HepG2 (cell line): ENCODE measurements around the gene UCP3. TPM values are rescaled to one million over a fixed set of nuclear protein-coding genes. Genes with fewer than 3 reads are reported as not detected.

Source experiments
- ATAC-seq: fragments of 200-7000 bp; cut with Tn5 transposase; 3 replicates; pipeline ENCODE4 v1.9.1; 2020; ENCODE audit warnings: mild to moderate bottlenecking, moderate library complexity
- BruUV-seq: library from RNA; stranded (reverse); fragments of 400-500 nt; replicated peaks from 2 replicates; lab custom pipeline; 2021; lab: Mats Ljungman, UMichigan
- CTCF ChIA-PET: fragments of 300-600 bp; formaldehyde crosslinking; extraction: SDS; loops from one replicate; lab custom pipeline; 2021; ENCODE audit warnings: low total read pairs, inconsistent platforms, low intra/inter-chr PET ratio; lab: Yijun Ruan, JAX
- POLR2A ChIA-PET: fragments of 350-600 bp; sonication (Branson Sonifier 250); formaldehyde crosslinking; loops from one replicate; lab custom pipeline; 2020; ENCODE audit warnings: antibody characterized with exemption, inconsistent platforms; lab: Yijun Ruan, JAX
- DNase-seq: peaks from one replicate; pipeline ENCODE4 v3.0.0-alpha.2; 2015; ENCODE audit warnings: low spot score
- FAIRE-seq: peaks from 3 replicates; lab custom pipeline; 2011; peaks lifted over from hg19 to GRCh38; lab: Jason Lieb, UNC
- H2AFZ ChIP-seq: one replicate; pipeline ENCODE4 v1.6.1; 2011; ENCODE audit warnings: low read length, inconsistent platforms
- H3K27ac ChIP-seq: fragments of 300-600 bp; 3 replicates; pipeline ENCODE4 v1.8.0; 2011; ENCODE audit warnings: mixed run types, mild to moderate bottlenecking, mixed read lengths, low read length, inconsistent platforms; ENCODE audit not compliant: insufficient read depth; ENCODE audit errors: extremely low read length
- H3K27me3 ChIP-seq, 2 experiments: fragments of 200-600 bp in 1 of 2; 2 replicates in 1 of 2; 3 replicates in 1 of 2; pipeline versions ENCODE4 v1.6.0 to v1.8.0; 2011; ENCODE audit warnings: low read length in 2 of 2, mild to moderate bottlenecking in 2 of 2, moderate library complexity in 2 of 2, inconsistent platforms in 1 of 2; ENCODE audit not compliant: insufficient read depth in 2 of 2, control insufficient read depth in 1 of 2
- H3K36me3 ChIP-seq, 2 experiments: fragments of 200-600 bp in 1 of 2; replicated peaks in 1 of 2; 2 replicates in 1 of 2; 3 replicates in 1 of 2; pipeline versions ENCODE4 v1.5.1 to v1.8.0; 2011; ENCODE audit warnings: low read length in 2 of 2, inconsistent platforms in 1 of 2; ENCODE audit not compliant: insufficient read depth in 2 of 2, control insufficient read depth in 1 of 2
- H3K4me1 ChIP-seq: 2 replicates; pipeline ENCODE4 v1.5.1; 2012; ENCODE audit warnings: low read length, inconsistent platforms; ENCODE audit not compliant: insufficient read depth
- H3K4me2 ChIP-seq: 2 replicates; pipeline ENCODE4 v1.6.0; 2011; ENCODE audit warnings: low read depth, low read length, inconsistent platforms
- H3K4me3 ChIP-seq, 3 experiments: fragments of 200-600 bp in 1 of 3; sonication (generic), shearing (Covaris generic) in 1 of 3; replicated peaks in 1 of 3; 2 replicates each; pipeline ENCODE4 v1.5.1; 2011 to 2016; ENCODE audit warnings: low read length in 3 of 3, inconsistent platforms in 2 of 3, low read depth in 2 of 3, mild to moderate bottlenecking in 2 of 3, control low read depth in 1 of 3, mixed read lengths in 1 of 3; ENCODE audit not compliant: insufficient read depth in 1 of 3
- H3K79me2 ChIP-seq: one replicate; pipeline ENCODE4 v1.6.1; 2011; ENCODE audit warnings: low read length, inconsistent platforms; ENCODE audit not compliant: insufficient read depth
- H3K9ac ChIP-seq: 2 replicates; pipeline ENCODE4 v1.6.0; 2011; ENCODE audit warnings: mild to moderate bottlenecking, low read depth, low read length, inconsistent platforms; ENCODE audit not compliant: insufficient read depth
- H3K9me3 ChIP-seq: 2 replicates; pipeline ENCODE4 v1.5.1; 2012; ENCODE audit warnings: mild to moderate bottlenecking, low read length
- H4K20me1 ChIP-seq: 2 replicates; pipeline ENCODE4 v1.6.0; 2011; ENCODE audit warnings: inconsistent platforms, mild to moderate bottlenecking, low read length, moderate library complexity; ENCODE audit not compliant: insufficient read depth
- AKNA ChIP-seq: sonication (generic); formaldehyde crosslinking; IDR thresholded peaks from 2 replicates; pipeline ENCODE4 v1.4.0; 2020; ENCODE audit warnings: missing genetic modification reagents, borderline replicate concordance
- ARNT ChIP-seq: fragments of 450-650 bp; IDR thresholded peaks from 2 replicates; pipeline ENCODE4 v1.6.1; 2017
- KAT2B ChIP-seq: fragments of 150-350 bp; IDR thresholded peaks from 2 replicates; pipeline ENCODE4 v1.6.1; 2014; ENCODE audit warnings: low read depth, low read length, borderline replicate concordance
- KAT7 ChIP-seq: IDR thresholded peaks from 2 replicates; pipeline ENCODE4 v1.6.1; 2018; ENCODE audit warnings: borderline replicate concordance, missing compliant biosample characterization
- KMT2B ChIP-seq: IDR thresholded peaks from 2 replicates; pipeline ENCODE4 v1.6.1; 2016; ENCODE audit warnings: missing genetic modification reagents, missing compliant biosample characterization
- PLSCR1 ChIP-seq: sonication (generic); formaldehyde crosslinking; IDR thresholded peaks from 2 replicates; pipeline ENCODE4 v1.5.0; 2020; ENCODE audit warnings: missing genetic modification reagents, mild to moderate bottlenecking, borderline replicate concordance
- POLR2G ChIP-seq: fragments of 200-400 bp; formaldehyde crosslinking; IDR thresholded peaks from 2 replicates; pipeline ENCODE4 v1.6.1; 2018; ENCODE audit warnings: mild to moderate bottlenecking, low read depth, low read length, moderate library complexity
- SMARCC2 ChIP-seq: fragments of 450-650 bp; IDR thresholded peaks from 2 replicates; pipeline ENCODE4 v1.6.1; 2017; ENCODE audit warnings: antibody characterized with exemption, mild to moderate bottlenecking
- ZNF441 ChIP-seq: sonication (generic); formaldehyde crosslinking; IDR thresholded peaks from 2 replicates; pipeline ENCODE4 v1.7.0; 2021; ENCODE audit warnings: missing genetic modification reagents, borderline replicate concordance
- ZNF543 ChIP-seq: sonication (generic); formaldehyde crosslinking; IDR thresholded peaks from 2 replicates; pipeline ENCODE4 v1.4.0; 2020; ENCODE audit warnings: mild to moderate bottlenecking, missing genetic modification reagents
- WGBS: methylation state at CpG from one replicate; pipeline ENCODE4 v1.1.6; 2017; ENCODE audit warnings: low lambda C conversion rate; 5-methylcytosine and 5-hydroxymethylcytosine counted together
- in situ Hi-C: cut with HindIII; loops from 2 replicates; pipeline ENCODE4 v1.10.0; 2017; ENCODE audit warnings: low pct_unique_long_range_greater_than_20kb; ENCODE audit not compliant: extremely low pct_ligation_motif_present
- intact Hi-C: fragments of 100-400 bp; cut with micrococcal nuclease; formaldehyde crosslinking; loops from one replicate; pipeline ENCODE4 v1.10.0; 2022; ENCODE audit not compliant: unreplicated experiment
- polyA plus RNA-seq, 8 experiments: library from polyadenylated mRNA; depleted of rRNA in 3 of 8; stranded (reverse) in 7 of 8; unstranded in 1 of 8; fragments of >200 nt; fragmentation: Illumina TruSeq in 4 of 8; extraction: Trizol in 4 of 8; gene quantifications; 2 replicates each; pipeline versions ENCODE4 v1.2.1 to v1.2.3, GENCODE V29; 2011 to 2016; ENCODE audit warnings: low read depth in 4 of 8, missing spikeins in 1 of 8, mixed read lengths in 1 of 8; ENCODE audit not compliant: insufficient read depth in 1 of 8
- total RNA-seq, 5 experiments: library from RNA; depleted of rRNA; stranded (reverse); fragments of >200 nt; fragmentation: Illumina TruSeq; extraction: Trizol; gene quantifications; 2 replicates each; pipeline ENCODE4 v1.2.3, GENCODE V29; 2016; ENCODE audit warnings: low read depth in 1 of 5
- TF ChIP-seq, protein P1 (sequence below): sonication (generic); formaldehyde crosslinking; IDR thresholded peaks from 2 replicates; pipeline ENCODE4 v1.5.1; 2020; ENCODE audit warnings: missing genetic modification reagents, mild to moderate bottlenecking, borderline replicate concordance
- TF ChIP-seq, protein P2 (sequence below): sonication (generic); formaldehyde crosslinking; IDR thresholded peaks from 2 replicates; pipeline ENCODE4 v1.9.0; 2021; ENCODE audit warnings: missing genetic modification reagents, borderline replicate concordance

The UCP3 gene
- total and polyA plus RNA-seq, 2 of the 13 experiments (the other 11 are each of a cell fraction or from before 2014, with no cell fraction given), result 0.37 TPM; not detected in 1

- H3K4me3 ChIP-seq, result peak overlapping the region; percentile 71 to 93 (median 86); a peak in 5 of 6 replicates
- H3K9me3 ChIP-seq, result no peaks in the 10 kb centered on the region
- CTCF ChIA-PET, result no interaction called here
- H3K36me3 ChIP-seq, result peaks cover 0 to 9% of the 10 kb centered on the region in 2 experiments; a peak in 1 of 5 replicates
- peak overlapping the region; percentile 76 for H3K9ac ChIP-seq
- in situ Hi-C loops, result no loop called here
- ATAC-seq (peak; percentile 8), DNase-seq (no peak), FAIRE-seq (no peak)
- peaks cover 60% of the 10 kb centered on the region for H3K4me1 ChIP-seq
- 49% methylated on average over 18 of the region's 18 CpGs for WGBS
- H4K20me1 ChIP-seq, result no peaks in the 10 kb centered on the region
- POLR2A ChIA-PET, result interaction anchor here (1.4 to 4.9 kb wide), 3 partner anchors 11 to 35 kb away, joined by 3 to 32 read pairs (median 7); no protein-coding TSS in a partner anchor
- intact Hi-C loops, result no loop called here
- H3K79me2 ChIP-seq, result peaks cover 3% of the 10 kb centered on the region
- H3K27ac ChIP-seq, result peak overlapping the region; percentile 91
- peak overlapping the region; percentile 100 for H3K4me2 ChIP-seq
- peak overlapping the region; percentile 42 for H2AFZ ChIP-seq
- BruUV-seq, result TSS peak; percentile 93
- H3K27me3 ChIP-seq, result no peaks in the 10 kb centered on the region
- TF ChIP-seq KAT2B (no peak), KMT2B (no peak), PLSCR1 (0 out of 2 replicates have a peak, but pooled peaks have one; percentile 30), KAT7 (CRISPR knock-in tag) (no peak), SMARCC2 (no peak), ARNT (no peak), ZNF441 (CRISPR knock-in tag) (no peak), AKNA (CRISPR knock-in tag) (no peak), ZNF543 (CRISPR knock-in tag) (no peak; the same call in 1 of the 2 replicates), POLR2G (no peak)
- TF ChIP-seq, protein P1, sequence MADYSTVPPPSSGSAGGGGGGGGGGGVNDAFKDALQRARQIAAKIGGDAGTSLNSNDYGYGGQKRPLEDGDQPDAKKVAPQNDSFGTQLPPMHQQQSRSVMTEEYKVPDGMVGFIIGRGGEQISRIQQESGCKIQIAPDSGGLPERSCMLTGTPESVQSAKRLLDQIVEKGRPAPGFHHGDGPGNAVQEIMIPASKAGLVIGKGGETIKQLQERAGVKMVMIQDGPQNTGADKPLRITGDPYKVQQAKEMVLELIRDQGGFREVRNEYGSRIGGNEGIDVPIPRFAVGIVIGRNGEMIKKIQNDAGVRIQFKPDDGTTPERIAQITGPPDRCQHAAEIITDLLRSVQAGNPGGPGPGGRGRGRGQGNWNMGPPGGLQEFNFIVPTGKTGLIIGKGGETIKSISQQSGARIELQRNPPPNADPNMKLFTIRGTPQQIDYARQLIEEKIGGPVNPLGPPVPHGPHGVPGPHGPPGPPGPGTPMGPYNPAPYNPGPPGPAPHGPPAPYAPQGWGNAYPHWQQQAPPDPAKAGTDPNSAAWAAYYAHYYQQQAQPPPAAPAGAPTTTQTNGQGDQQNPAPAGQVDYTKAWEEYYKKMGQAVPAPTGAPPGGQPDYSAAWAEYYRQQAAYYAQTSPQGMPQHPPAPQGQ (CRISPR knock-in tag), result 0 out of 2 replicates have a peak, but pooled peaks have one; percentile 1
- TF ChIP-seq, protein P2, sequence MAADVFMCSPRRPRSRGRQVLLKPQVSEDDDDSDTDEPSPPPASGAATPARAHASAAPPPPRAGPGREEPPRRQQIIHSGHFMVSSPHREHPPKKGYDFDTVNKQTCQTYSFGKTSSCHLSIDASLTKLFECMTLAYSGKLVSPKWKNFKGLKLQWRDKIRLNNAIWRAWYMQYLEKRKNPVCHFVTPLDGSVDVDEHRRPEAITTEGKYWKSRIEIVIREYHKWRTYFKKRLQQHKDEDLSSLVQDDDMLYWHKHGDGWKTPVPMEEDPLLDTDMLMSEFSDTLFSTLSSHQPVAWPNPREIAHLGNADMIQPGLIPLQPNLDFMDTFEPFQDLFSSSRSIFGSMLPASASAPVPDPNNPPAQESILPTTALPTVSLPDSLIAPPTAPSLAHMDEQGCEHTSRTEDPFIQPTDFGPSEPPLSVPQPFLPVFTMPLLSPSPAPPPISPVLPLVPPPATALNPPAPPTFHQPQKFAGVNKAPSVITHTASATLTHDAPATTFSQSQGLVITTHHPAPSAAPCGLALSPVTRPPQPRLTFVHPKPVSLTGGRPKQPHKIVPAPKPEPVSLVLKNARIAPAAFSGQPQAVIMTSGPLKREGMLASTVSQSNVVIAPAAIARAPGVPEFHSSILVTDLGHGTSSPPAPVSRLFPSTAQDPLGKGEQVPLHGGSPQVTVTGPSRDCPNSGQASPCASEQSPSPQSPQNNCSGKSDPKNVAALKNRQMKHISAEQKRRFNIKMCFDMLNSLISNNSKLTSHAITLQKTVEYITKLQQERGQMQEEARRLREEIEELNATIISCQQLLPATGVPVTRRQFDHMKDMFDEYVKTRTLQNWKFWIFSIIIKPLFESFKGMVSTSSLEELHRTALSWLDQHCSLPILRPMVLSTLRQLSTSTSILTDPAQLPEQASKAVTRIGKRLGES (CRISPR knock-in tag), result no peak
Observed at GRCh38 chr11:73983741-73984538, 24.9 kb downstream of the UCP3 start.
